Neural progenitor cell (in vitro differentiated cells): ENCODE data around the gene CLMP. TPM values are rescaled to one million over a fixed set of nuclear protein-coding genes. Genes with fewer than 3 reads are reported as not detected.
A peak's percentile ranks its signal among the peaks of the same experiment; 100 is the strongest.

Experiments
- DNase-seq: peaks from one replicate; pipeline ENCODE4 v3.0.0-alpha.2; 2016; ENCODE audit warnings: low spot score
- H2AFZ ChIP-seq: fragments of 200-600 bp; sonication (generic); replicated peaks from 2 replicates; pipeline ENCODE4 v1.6.1; 2016; ENCODE audit warnings: antibody characterized with exemption
- H3F3A ChIP-seq: fragments of 200-600 bp; sonication (generic); 2 replicates; pipeline ENCODE4 v1.6.1; 2016; ENCODE audit warnings: antibody characterized with exemption, low read depth
- H3K27ac ChIP-seq: fragments of 200-600 bp; sonication (generic); 2 replicates; pipeline ENCODE4 v1.5.1; 2016; ENCODE audit warnings: mild to moderate bottlenecking
- H3K27me3 ChIP-seq: fragments of 200-600 bp; sonication (generic); 2 replicates; pipeline ENCODE4 v1.6.1; 2016; ENCODE audit warnings: mild to moderate bottlenecking, moderate library complexity
- H3K36me3 ChIP-seq: fragments of 200-600 bp; sonication (generic); 2 replicates; pipeline ENCODE4 v1.5.1; 2016
- H3K4me1 ChIP-seq: fragments of 200-600 bp; sonication (generic); 2 replicates; pipeline ENCODE4 v1.6.1; 2016; ENCODE audit warnings: mixed run types
- H3K4me2 ChIP-seq: fragments of 200-600 bp; sonication (generic); 2 replicates; pipeline ENCODE4 v1.6.1; 2016
- H3K4me3 ChIP-seq: fragments of 200-600 bp; sonication (generic); 2 replicates; pipeline ENCODE4 v1.5.1; 2016
- H3K79me2 ChIP-seq: fragments of 200-600 bp; sonication (generic); 2 replicates; pipeline ENCODE4 v1.6.1; 2016; ENCODE audit warnings: low read depth
- H3K9ac ChIP-seq: fragments of 200-600 bp; sonication (generic); 2 replicates; pipeline ENCODE4 v1.6.1; 2016
- H3K9me3 ChIP-seq: fragments of 200-600 bp; sonication (generic); 2 replicates; pipeline ENCODE4 v1.5.1; 2016; ENCODE audit warnings: low read depth
- H4K20me1 ChIP-seq: fragments of 200-600 bp; sonication (generic); 2 replicates; pipeline ENCODE4 v1.6.1; 2016; ENCODE audit warnings: low read depth
- H3K27ac Mint-ChIP-seq: 3 replicates; pipeline ENCODE4 v1.8.0; 2021; ENCODE audit warnings: mixed read lengths
- H3K27me3 Mint-ChIP-seq: 2 replicates; pipeline ENCODE4 v1.8.0; 2022; ENCODE audit warnings: low read depth, mild to moderate bottlenecking, inconsistent platforms, moderate library complexity, mixed read lengths; ENCODE audit not compliant: insufficient read depth
- H3K36me3 Mint-ChIP-seq: 3 replicates; pipeline ENCODE4 v1.8.0; 2021; ENCODE audit warnings: mixed read lengths
- H3K4me1 Mint-ChIP-seq: 3 replicates; pipeline ENCODE4 v1.8.0; 2021; ENCODE audit warnings: mixed read lengths
- H3K4me3 Mint-ChIP-seq: 3 replicates; pipeline ENCODE4 v1.8.0; 2021; ENCODE audit warnings: mild to moderate bottlenecking, moderate library complexity, mixed read lengths
- H3K9me3 Mint-ChIP-seq: 3 replicates; pipeline ENCODE4 v1.8.0; 2020; ENCODE audit warnings: mixed read lengths
- CTCF ChIP-seq: fragments of 200-600 bp; sonication (generic); IDR thresholded peaks from 2 replicates; pipeline ENCODE4 v1.5.1; 2017; ENCODE audit warnings: antibody characterized with exemption, mild to moderate bottlenecking
- EZH2 ChIP-seq: fragments of 200-600 bp; sonication (generic); IDR thresholded peaks from 2 replicates; pipeline ENCODE4 v1.6.1; 2017; ENCODE audit warnings: antibody characterized with exemption, mild to moderate bottlenecking, moderate library complexity
- EZH2phosphoT487 ChIP-seq: fragments of 200-600 bp; sonication (generic); IDR thresholded peaks from 2 replicates; pipeline ENCODE4 v1.6.1; 2017; ENCODE audit warnings: antibody characterized with exemption
- total RNA-seq: library from RNA; depleted of rRNA; stranded (reverse); fragments of >200 nt; gene quantifications from 2 replicates; pipeline ENCODE4 v1.2.3, GENCODE V29; 2015; ENCODE audit warnings: low replicate concordance

Gene CLMP
- total RNA-seq, 1 donor from 2014 or later, result 10.7 TPM

- H3K4me3 Mint-ChIP-seq, result peak overlapping the region; percentile 93
- H3K9me3 Mint-ChIP-seq, result no peaks in the 10 kb centered on the region
- peaks cover 36% of the 10 kb centered on the region for H3K36me3 Mint-ChIP-seq
- Histone ChIP-seq H3K4me1 (peaks cover 30% of the 10 kb centered on the region), H3K4me2 (peak overlapping the region; percentile 91), H3K36me3 (peaks cover 5% of the 10 kb centered on the region), H4K20me1 (peaks cover 34% of the 10 kb centered on the region), H3F3A (peaks cover 42% of the 10 kb centered on the region), H3K4me3 (peak overlapping the region; percentile 96), H3K27ac (peak overlapping the region; percentile 99), H3K27me3 (no peaks in the 10 kb centered on the region), H3K9me3 (no peaks in the 10 kb centered on the region), H2AFZ (peak overlapping the region; percentile 68), H3K79me2 (peaks cover 83% of the 10 kb centered on the region), H3K9ac (peak overlapping the region; percentile 99)
- peak overlapping the region; percentile 100 for H3K27ac Mint-ChIP-seq
- peaks cover 4% of the 10 kb centered on the region for H3K27me3 Mint-ChIP-seq
- TF ChIP-seq EZH2phosphoT487, result peak; percentile 1
- peak; percentile 51 for TF ChIP-seq EZH2
- TF ChIP-seq CTCF, result no peak
- H3K4me1 Mint-ChIP-seq, result peaks cover 56% of the 10 kb centered on the region
- no peak for DNase-seq
These were observed 131.9 kb downstream of the CLMP start for GRCh38 chr11:123062892-123063825.

- TF ChIP-seq EZH2phosphoT487 (peak; percentile 4), CTCF (peak; percentile 3), EZH2 (peak; percentile 28)
- peaks cover 62% of the 10 kb centered on the region for H3K4me1 Mint-ChIP-seq
- Histone ChIP-seq H3K4me1 (peaks cover 30% of the 10 kb centered on the region), H3K27ac (peak overlapping the region; percentile 99), H4K20me1 (peaks cover 43% of the 10 kb centered on the region), H3K4me3 (peak overlapping the region; percentile 96), H3K4me2 (peak overlapping the region; percentile 91), H3K79me2 (peaks cover 90% of the 10 kb centered on the region), H3K9me3 (no peaks in the 10 kb centered on the region), H3K36me3 (peaks cover 5% of the 10 kb centered on the region), H3K9ac (peak overlapping the region; percentile 99), H3F3A (peaks cover 51% of the 10 kb centered on the region), H2AFZ (peak overlapping the region; percentile 68), H3K27me3 (no peaks in the 10 kb centered on the region)
- H3K27ac Mint-ChIP-seq, result peak overlapping the region; percentile 100
- no peaks in the 10 kb centered on the region for H3K9me3 Mint-ChIP-seq
- DNase-seq, result peak; percentile 98
- H3K4me3 Mint-ChIP-seq, result peak overlapping the region; percentile 93
- peaks cover 36% of the 10 kb centered on the region for H3K36me3 Mint-ChIP-seq
- H3K27me3 Mint-ChIP-seq, result peaks cover 4% of the 10 kb centered on the region
These were observed 132.7 kb downstream of the CLMP start for GRCh38 chr11:123062158-123062891.

- H3K4me3 Mint-ChIP-seq, result peak within 1 kb of the TSS; percentile 93
- Histone ChIP-seq H3K27ac (peak within 1 kb of the TSS; percentile 99), H3K4me3 (peak within 1 kb of the TSS; percentile 96), H4K20me1 (peaks cover 50% of the 10 kb centered on the region), H3K79me2 (peaks cover 93% of the 10 kb centered on the region), H3K27me3 (no peaks in the 10 kb centered on the region), H3K36me3 (peaks cover 5% of the 10 kb centered on the region), H3K4me2 (peak within 1 kb of the TSS; percentile 91), H3F3A (peaks cover 58% of the 10 kb centered on the region), H3K9me3 (no peaks in the 10 kb centered on the region), H3K9ac (peak within 1 kb of the TSS; percentile 99), H3K4me1 (peaks cover 33% of the 10 kb centered on the region), H2AFZ (peak within 1 kb of the TSS; percentile 68)
- peaks cover 67% of the 10 kb centered on the region for H3K4me1 Mint-ChIP-seq
- peak within 1 kb of the TSS; percentile 100 for H3K27ac Mint-ChIP-seq
- DNase-seq, result peak; percentile 54
- peaks cover 42% of the 10 kb centered on the region for H3K36me3 Mint-ChIP-seq
- TF ChIP-seq EZH2phosphoT487 (no peak), EZH2 (no peak), CTCF (no peak)
- H3K9me3 Mint-ChIP-seq, result no peaks in the 10 kb centered on the region
- H3K27me3 Mint-ChIP-seq, result peaks cover 4% of the 10 kb centered on the region
These were observed 133.5 kb downstream of the CLMP start, which contains the start of gene HSPA8 for GRCh38 chr11:123061403-123062157. Gene HSPA8 (minus strand): TSS chr11:123062136. CDS start chr11:123061324, 812 bp downstream.
